PC-9 (cell line): ENCODE data around the gene PHF23.

ENCODE experiments used
- CTCF ChIP-seq: fragments of 200-600 bp; sonication (generic); conservative IDR thresholded peaks from 2 replicates; pipeline ENCODE4 v1.6.1; 2017; ENCODE audit warnings: mixed run types, antibody characterized with exemption, mild to moderate bottlenecking, moderate library complexity
- EZH2 ChIP-seq: fragments of 200-600 bp; sonication (generic); IDR thresholded peaks from 2 replicates; pipeline ENCODE4 v1.8.0; 2017; ENCODE audit warnings: antibody characterized with exemption, low read depth

- no peak for TF ChIP-seq CTCF
- TF ChIP-seq EZH2 = no peak
These were observed 2.4 kb downstream of the PHF23 start for GRCh38 chr17:7236808-7237207.
